ENCODE results near the gene LMBR1. TPM values are rescaled to one million over a fixed set of nuclear protein-coding genes. Genes with fewer than 3 reads are reported as not detected.

LMBR1 gene
- total RNA-seq, 1 donor = 39.4 TPM

- H3K36me3 ChIP-seq (ENCODE audit: insufficient read depth, low read length) = no peaks in the 10 kb centered on the region
- no peak overlapping the region for H2AFZ ChIP-seq (ENCODE audit: low read length)
- no peaks in the 10 kb centered on the region for H3K9me3 ChIP-seq (ENCODE audit: low read depth, low read length)
- H3K27me3 ChIP-seq (ENCODE audit: insufficient read depth, low read length) = no peaks in the 10 kb centered on the region
- H3K4me3 ChIP-seq (ENCODE audit: insufficient read depth, low read length) = no peak overlapping the region
- no peak overlapping the region for H3K4me2 ChIP-seq (ENCODE audit: insufficient read depth, low read length)
- H3K27ac ChIP-seq (ENCODE audit: low read depth, low read length) = no peak overlapping the region
- TF ChIP-seq CTCF (IDR thresholded peaks at IDR 0.05; ENCODE audit: extremely low read depth, low read depth, low read length) = no peak
- no peaks in the 10 kb centered on the region for H4K20me1 ChIP-seq (ENCODE audit: insufficient read depth, low read length)
- H3K79me2 ChIP-seq (ENCODE audit: insufficient read depth, low read length) = peaks cover 5% of the 10 kb centered on the region
- no peak for DNase-seq (ENCODE audit: insufficient read length, low spot score, missing footprints)
- H3K4me1 ChIP-seq (ENCODE audit: insufficient read depth, low read length) = peaks cover 7% of the 10 kb centered on the region
Observed at GRCh38 chr7:156635529-156636385, 257.2 kb downstream of the LMBR1 start.

GRCh38 chr7:156634117-156634516 lies 258.9 kb downstream of the LMBR1 start:
- Histone ChIP-seq H4K20me1 (ENCODE audit: insufficient read depth, low read length) (no peaks in the 10 kb centered on the region), H2AFZ (ENCODE audit: low read length) (no peak overlapping the region), H3K79me2 (ENCODE audit: insufficient read depth, low read length) (no peaks in the 10 kb centered on the region), H3K4me2 (ENCODE audit: insufficient read depth, low read length) (no peak overlapping the region), H3K4me3 (ENCODE audit: insufficient read depth, low read length) (no peak overlapping the region), H3K9me3 (ENCODE audit: low read depth, low read length) (no peaks in the 10 kb centered on the region), H3K27me3 (ENCODE audit: insufficient read depth, low read length) (no peaks in the 10 kb centered on the region), H3K4me1 (ENCODE audit: insufficient read depth, low read length) (no peaks in the 10 kb centered on the region), H3K27ac (ENCODE audit: low read depth, low read length) (no peak overlapping the region), H3K36me3 (ENCODE audit: insufficient read depth, low read length) (no peaks in the 10 kb centered on the region)
- no peak for DNase-seq (ENCODE audit: insufficient read length, low spot score, missing footprints)
- TF ChIP-seq CTCF (IDR thresholded peaks at IDR 0.05; ENCODE audit: extremely low read depth, low read depth, low read length) = no peak

- Histone ChIP-seq H3K9me3 (ENCODE audit: low read depth, low read length) (no peaks in the 10 kb centered on the region), H3K4me2 (ENCODE audit: insufficient read depth, low read length) (no peak overlapping the region), H3K27me3 (ENCODE audit: insufficient read depth, low read length) (no peaks in the 10 kb centered on the region), H3K79me2 (ENCODE audit: insufficient read depth, low read length) (no peaks in the 10 kb centered on the region), H3K27ac (ENCODE audit: low read depth, low read length) (no peak overlapping the region), H3K4me1 (ENCODE audit: insufficient read depth, low read length) (no peaks in the 10 kb centered on the region), H4K20me1 (ENCODE audit: insufficient read depth, low read length) (no peaks in the 10 kb centered on the region), H3K4me3 (ENCODE audit: insufficient read depth, low read length) (no peak overlapping the region), H3K36me3 (ENCODE audit: insufficient read depth, low read length) (no peaks in the 10 kb centered on the region), H2AFZ (ENCODE audit: low read length) (no peak overlapping the region)
- TF ChIP-seq CTCF (IDR thresholded peaks at IDR 0.05; ENCODE audit: extremely low read depth, low read depth, low read length) = no peak
- DNase-seq (ENCODE audit: insufficient read length, low spot score, missing footprints) = no peak
Observed at GRCh38 chr7:156629873-156630272, 263.1 kb downstream of the LMBR1 start.

- Histone ChIP-seq H2AFZ (ENCODE audit: low read length) (no peak overlapping the region), H3K27me3 (ENCODE audit: insufficient read depth, low read length) (no peaks in the 10 kb centered on the region), H4K20me1 (ENCODE audit: insufficient read depth, low read length) (no peaks in the 10 kb centered on the region), H3K4me2 (ENCODE audit: insufficient read depth, low read length) (no peak overlapping the region), H3K36me3 (ENCODE audit: insufficient read depth, low read length) (no peaks in the 10 kb centered on the region), H3K9me3 (ENCODE audit: low read depth, low read length) (no peaks in the 10 kb centered on the region), H3K27ac (ENCODE audit: low read depth, low read length) (no peak overlapping the region), H3K4me1 (ENCODE audit: insufficient read depth, low read length) (no peaks in the 10 kb centered on the region), H3K4me3 (ENCODE audit: insufficient read depth, low read length) (no peak overlapping the region), H3K79me2 (ENCODE audit: insufficient read depth, low read length) (no peaks in the 10 kb centered on the region)
- no peak for TF ChIP-seq CTCF (IDR thresholded peaks at IDR 0.05; ENCODE audit: extremely low read depth, low read depth, low read length)
- DNase-seq (ENCODE audit: insufficient read length, low spot score, missing footprints) = no peak
Observed at GRCh38 chr7:156628562-156628961, 264.4 kb downstream of the LMBR1 start.

Small RNA genes lying within 50 kb of the gene (small RNA-seq; reads per million reads assigned to genes)
- not detected for gene RNU4-31P

Other genes with a start within 250 kb of the LMBR1 start
- 11.6 and 17.1 TPM in 2 replicates for gene NOM1, start 56.5 kb upstream of the LMBR1 start, total RNA-seq
- gene MNX1, start 117.5 kb upstream of the LMBR1 start, total RNA-seq = not detected in 2 replicates
- gene UBE3C, start 245.7 kb upstream of the LMBR1 start, total RNA-seq = 94.9 and 95.9 TPM in 2 replicates